B cell (primary cell): ENCODE measurements around the gene ANKS1A. TPM values are rescaled to one million over a fixed set of nuclear protein-coding genes. Genes with fewer than 3 reads are reported as not detected.

Experiments used
- ATAC-seq: fragments of 200-7000 bp; cut with Tn5 transposase; one replicate; pipeline ENCODE4 v1.10.0; 2021; ENCODE audit warnings: low read depth, mild to moderate bottlenecking, moderate number of reproducible peaks, moderate library complexity
- CTCF ChIA-PET: fragments of 350-600 bp; sonication (Branson Sonifier 250); formaldehyde crosslinking; loops from one replicate; lab custom pipeline; 2021; ENCODE audit warnings: antibody characterized with exemption, inconsistent platforms; lab: Charles Lee
- POLR2A ChIA-PET: fragments of 350-600 bp; sonication (Branson Sonifier 250); formaldehyde crosslinking; loops from one replicate; lab custom pipeline; 2021; ENCODE audit warnings: antibody characterized with exemption; lab: Charles Lee
- DNase-seq: peaks from one replicate; pipeline ENCODE4 v3.0.0; 2013
- H2AFZ ChIP-seq: 2 replicates; pipeline ENCODE4 v1.6.1; 2012; ENCODE audit warnings: mild to moderate bottlenecking, low read depth, low read length; ENCODE audit not compliant: insufficient read depth, poor library complexity, severe bottlenecking
- H3K27ac ChIP-seq, 2 donors: 1 replicate in 1 of 2; 2 replicates in 1 of 2; pipeline ENCODE4 v1.5.1; 2012 to 2013; ENCODE audit warnings: low read length in 2 of 2, mild to moderate bottlenecking in 2 of 2, moderate library complexity in 1 of 2
- H3K27me3 ChIP-seq, 4 experiments: fragments of 200-600 bp in 1 of 4; sonication (generic) in 1 of 4; replicated peaks in 1 of 4; 1 replicate in 2 of 4; 2 replicates in 2 of 4; pipeline versions ENCODE4 v1.6.1 to v1.7.0; 2013 to 2016; ENCODE audit warnings: low read length in 3 of 4, mild to moderate bottlenecking in 2 of 4, mixed read lengths in 1 of 4, moderate library complexity in 1 of 4; ENCODE audit not compliant: insufficient read depth in 4 of 4, control insufficient read depth in 3 of 4; ENCODE audit errors: control extremely low read depth in 1 of 4
- H3K36me3 ChIP-seq, 2 experiments: replicated peaks in 1 of 2; 1 replicate in 1 of 2; 2 replicates in 1 of 2; pipeline versions ENCODE4 v1.6.1 to v1.7.1; 2013; ENCODE audit warnings: low read length in 1 of 2; ENCODE audit not compliant: insufficient read depth in 2 of 2, control insufficient read depth in 1 of 2; ENCODE audit errors: control extremely low read depth in 1 of 2, extremely low read depth in 1 of 2
- H3K4me1 ChIP-seq, 2 donors: fragments of 200-600 bp in 1 of 2; sonication (generic) in 1 of 2; 1 replicate in 1 of 2; 2 replicates in 1 of 2; pipeline versions ENCODE4 v1.5.1 to v1.6.1; 2013 to 2017; ENCODE audit warnings: low read length in 2 of 2; ENCODE audit not compliant: control insufficient read depth in 2 of 2, insufficient read depth in 2 of 2
- H3K4me2 ChIP-seq: replicated peaks from 2 replicates; pipeline ENCODE3; 2012; ENCODE audit warnings: mild to moderate bottlenecking, low read depth, low read length; ENCODE audit not compliant: poor library complexity, severe bottlenecking
- H3K4me3 ChIP-seq, 5 experiments: fragments of 200-600 bp in 1 of 5; sonication (generic) in 1 of 5; 1 replicate in 3 of 5; 2 replicates in 2 of 5; pipeline versions ENCODE4 v1.5.1 to v1.7.0; 2011 to 2016; ENCODE audit warnings: low read length in 4 of 5, mild to moderate bottlenecking in 4 of 5, low read depth in 2 of 5, control low read depth in 1 of 5, moderate library complexity in 1 of 5; ENCODE audit not compliant: insufficient read depth in 1 of 5; ENCODE audit errors: control extremely low read depth in 1 of 5, extremely low read depth in 1 of 5
- H3K79me2 ChIP-seq: fragments of 200-600 bp; sonication (generic); one replicate; pipeline ENCODE4 v1.6.0; 2016; ENCODE audit warnings: low read length; ENCODE audit not compliant: control insufficient read depth, insufficient read depth
- H3K9ac ChIP-seq: fragments of 200-600 bp; sonication (generic); 2 replicates; pipeline ENCODE4 v1.6.1; 2017; ENCODE audit warnings: mild to moderate bottlenecking, low read length, moderate library complexity
- H3K9me3 ChIP-seq, 3 donors: one replicate each; pipeline versions ENCODE4 v1.6.1 to v1.7.1; 2013; ENCODE audit warnings: low read length in 2 of 3; ENCODE audit not compliant: control insufficient read depth in 2 of 3, insufficient read depth in 1 of 3; ENCODE audit errors: control extremely low read depth in 1 of 3
- H4K20me1 ChIP-seq: 2 replicates; pipeline ENCODE4 v1.6.0; 2012; ENCODE audit warnings: mild to moderate bottlenecking, low read length; ENCODE audit not compliant: insufficient read depth, control insufficient read depth, poor library complexity, severe bottlenecking
- H3K27ac Mint-ChIP-seq: one replicate; pipeline ENCODE4 v1.8.0; 2021; ENCODE audit warnings: mixed read lengths
- H3K27me3 Mint-ChIP-seq: one replicate; pipeline ENCODE4 v1.8.0; 2021; ENCODE audit warnings: mixed read lengths
- H3K4me1 Mint-ChIP-seq: one replicate; pipeline ENCODE4 v1.8.0; 2021; ENCODE audit warnings: mixed read lengths
- H3K4me3 Mint-ChIP-seq: one replicate; pipeline ENCODE4 v1.8.0; 2021; ENCODE audit warnings: mixed read lengths
- H3K9me3 Mint-ChIP-seq: one replicate; pipeline ENCODE4 v1.8.0; 2022; ENCODE audit warnings: mixed read lengths; ENCODE audit not compliant: insufficient read depth
- CTCF ChIP-seq: fragments of 200-600 bp; IDR thresholded peaks from one replicate; pipeline ENCODE4 v1.8.0; 2022; ENCODE audit warnings: antibody characterized with exemption, mild to moderate bottlenecking
- EZH2 ChIP-seq: IDR thresholded peaks from 2 replicates; pipeline ENCODE4 v1.6.1; 2012; ENCODE audit warnings: borderline replicate concordance, low read depth, mild to moderate bottlenecking, moderate library complexity, low read length; ENCODE audit not compliant: insufficient read depth, poor library complexity, severe bottlenecking
- WGBS: methylation state at CpG from one replicate; pipeline ENCODE4 v1.1.5; 2013; ENCODE audit warnings: missing lambda C conversion rate; ENCODE audit not compliant: insufficient coverage; 5-methylcytosine and 5-hydroxymethylcytosine counted together
- intact Hi-C: fragments of 100-400 bp; cut with micrococcal nuclease; formaldehyde crosslinking; loops from one replicate; pipeline ENCODE4 v1.10.0; 2022
- polyA plus RNA-seq: library from polyadenylated mRNA; depleted of rRNA; stranded (reverse); fragments of >200 nt; gene quantifications from 2 replicates; pipeline ENCODE4 v1.2.3, GENCODE V29; 2012
- total RNA-seq, 2 donors: library from RNA; stranded (reverse); fragments of 120-200 nt in 1 of 2; gene quantifications; 1 replicate in 1 of 2; 2 replicates in 1 of 2; pipeline versions ENCODE4 v1.2.3 to v1.2.4, GENCODE V29; 2013 to 2022

Gene ANKS1A
- total and polyA plus RNA-seq, 2 donors (not counting 1 experiment from before 2014, with no cell fraction given), result 3.4 to 19.7 TPM

DNA sequence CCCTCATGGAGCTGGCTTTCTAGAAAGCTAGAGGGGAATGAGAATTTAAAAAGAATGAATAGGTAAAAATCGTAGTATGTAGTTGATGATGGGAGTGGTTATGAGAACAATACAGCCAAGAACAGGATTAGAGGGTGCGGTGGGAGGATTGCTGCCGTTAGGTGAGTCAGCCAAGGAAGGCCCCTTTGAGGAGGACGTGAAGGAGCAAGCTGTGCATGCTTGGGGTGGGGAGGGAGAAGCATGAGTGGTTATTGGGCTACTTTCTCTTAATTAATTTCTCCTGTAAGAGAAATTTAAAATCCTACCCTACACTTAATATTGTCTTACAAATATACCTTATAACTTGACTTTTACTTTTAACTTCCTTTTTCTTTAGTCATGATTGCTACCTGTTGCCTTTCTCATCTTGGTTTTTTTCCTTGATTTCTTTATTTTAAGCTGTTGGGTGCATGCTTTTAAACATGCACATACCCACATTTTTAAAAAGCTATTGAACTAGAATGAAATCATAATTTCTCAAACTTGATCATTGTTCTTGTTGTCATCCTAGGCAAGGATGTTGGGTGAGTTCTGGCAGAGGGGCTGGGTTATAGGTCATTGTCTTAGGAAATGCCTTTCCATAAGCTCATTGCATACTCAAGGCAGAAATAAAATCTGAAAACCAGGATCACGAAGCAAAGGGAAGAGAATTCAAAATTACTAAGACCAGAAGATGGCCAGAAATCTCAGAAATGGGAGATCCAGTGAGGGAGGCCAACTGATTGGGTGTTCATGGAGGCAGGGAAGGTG, 137.6 kb downstream of the ANKS1A start:
- H3K9me3 Mint-ChIP-seq, result no peaks in the 10 kb centered on the region
- H3K4me2 ChIP-seq, result no peak overlapping the region

More for the DNA sequence above, 137.6 kb downstream of the ANKS1A start:
- H3K4me1 ChIP-seq, result no peaks in the 10 kb centered on the region
- no peak overlapping the region for H2AFZ ChIP-seq
- no peak overlapping the region for H3K27ac ChIP-seq
- TF ChIP-seq EZH2 (no peak), CTCF (no peak)
- Mint-ChIP-seq H3K4me3 (no peak overlapping the region), H3K4me1 (peaks cover 1% of the 10 kb centered on the region), H3K27ac (no peak overlapping the region), H3K27me3 (no peaks in the 10 kb centered on the region)
- intact Hi-C loops, result no loop called here
- no peaks in the 10 kb centered on the region for H3K27me3 ChIP-seq
- no peaks in the 10 kb centered on the region for H3K9me3 ChIP-seq
- no peaks in the 10 kb centered on the region for H4K20me1 ChIP-seq
- ATAC-seq (no peak), DNase-seq (no peak)
- H3K79me2 ChIP-seq, result no peaks in the 10 kb centered on the region
- WGBS, result 100% methylated on average over 3 of the region's 5 CpGs
- H3K4me3 ChIP-seq, result no peak overlapping the region
- ChIA-PET CTCF (no interaction called here), POLR2A (no interaction called here)
- no peaks in the 10 kb centered on the region for H3K36me3 ChIP-seq
- no peak overlapping the region for H3K9ac ChIP-seq
